Neural progenitor cell (in vitro differentiated cells): Measurements from ENCODE around the gene TREX2. TPM values are rescaled to one million over a fixed set of nuclear protein-coding genes. Genes with fewer than 3 reads are reported as not detected.

Source experiments
- DNase-seq: peaks from one replicate; pipeline ENCODE4 v3.0.0-alpha.2; 2016; ENCODE audit warnings: low spot score
- H2AFZ ChIP-seq: fragments of 200-600 bp; sonication (generic); replicated peaks from 2 replicates; pipeline ENCODE4 v1.6.1; 2016; ENCODE audit warnings: antibody characterized with exemption
- H3F3A ChIP-seq: fragments of 200-600 bp; sonication (generic); 2 replicates; pipeline ENCODE4 v1.6.1; 2016; ENCODE audit warnings: antibody characterized with exemption, low read depth
- H3K27ac ChIP-seq: fragments of 200-600 bp; sonication (generic); 2 replicates; pipeline ENCODE4 v1.5.1; 2016; ENCODE audit warnings: mild to moderate bottlenecking
- H3K27me3 ChIP-seq: fragments of 200-600 bp; sonication (generic); 2 replicates; pipeline ENCODE4 v1.6.1; 2016; ENCODE audit warnings: mild to moderate bottlenecking, moderate library complexity
- H3K36me3 ChIP-seq: fragments of 200-600 bp; sonication (generic); 2 replicates; pipeline ENCODE4 v1.5.1; 2016
- H3K4me1 ChIP-seq: fragments of 200-600 bp; sonication (generic); 2 replicates; pipeline ENCODE4 v1.6.1; 2016; ENCODE audit warnings: mixed run types
- H3K4me2 ChIP-seq: fragments of 200-600 bp; sonication (generic); 2 replicates; pipeline ENCODE4 v1.6.1; 2016
- H3K4me3 ChIP-seq: fragments of 200-600 bp; sonication (generic); 2 replicates; pipeline ENCODE4 v1.5.1; 2016
- H3K79me2 ChIP-seq: fragments of 200-600 bp; sonication (generic); 2 replicates; pipeline ENCODE4 v1.6.1; 2016; ENCODE audit warnings: low read depth
- H3K9ac ChIP-seq: fragments of 200-600 bp; sonication (generic); 2 replicates; pipeline ENCODE4 v1.6.1; 2016
- H3K9me3 ChIP-seq: fragments of 200-600 bp; sonication (generic); 2 replicates; pipeline ENCODE4 v1.5.1; 2016; ENCODE audit warnings: low read depth
- H4K20me1 ChIP-seq: fragments of 200-600 bp; sonication (generic); 2 replicates; pipeline ENCODE4 v1.6.1; 2016; ENCODE audit warnings: low read depth
- H3K27ac Mint-ChIP-seq: 3 replicates; pipeline ENCODE4 v1.8.0; 2021; ENCODE audit warnings: mixed read lengths
- H3K27me3 Mint-ChIP-seq: 2 replicates; pipeline ENCODE4 v1.8.0; 2022; ENCODE audit warnings: low read depth, mild to moderate bottlenecking, inconsistent platforms, moderate library complexity, mixed read lengths; ENCODE audit not compliant: insufficient read depth
- H3K36me3 Mint-ChIP-seq: 3 replicates; pipeline ENCODE4 v1.8.0; 2021; ENCODE audit warnings: mixed read lengths
- H3K4me1 Mint-ChIP-seq: 3 replicates; pipeline ENCODE4 v1.8.0; 2021; ENCODE audit warnings: mixed read lengths
- H3K4me3 Mint-ChIP-seq: 3 replicates; pipeline ENCODE4 v1.8.0; 2021; ENCODE audit warnings: mild to moderate bottlenecking, moderate library complexity, mixed read lengths
- H3K9me3 Mint-ChIP-seq: 3 replicates; pipeline ENCODE4 v1.8.0; 2020; ENCODE audit warnings: mixed read lengths
- EZH2 ChIP-seq: fragments of 200-600 bp; sonication (generic); IDR thresholded peaks from 2 replicates; pipeline ENCODE4 v1.6.1; 2017; ENCODE audit warnings: antibody characterized with exemption, mild to moderate bottlenecking, moderate library complexity
- EZH2phosphoT487 ChIP-seq: fragments of 200-600 bp; sonication (generic); IDR thresholded peaks from 2 replicates; pipeline ENCODE4 v1.6.1; 2017; ENCODE audit warnings: antibody characterized with exemption
- total RNA-seq: library from RNA; depleted of rRNA; stranded (reverse); fragments of >200 nt; gene quantifications from 2 replicates; pipeline ENCODE4 v1.2.3, GENCODE V29; 2015; ENCODE audit warnings: low replicate concordance
- TF ChIP-seq, protein P1 (sequence below): fragments of 200-600 bp; sonication (generic); IDR thresholded peaks from 2 replicates; pipeline ENCODE4 v1.5.1; 2017; ENCODE audit warnings: antibody characterized with exemption, mild to moderate bottlenecking

The TREX2 gene
- total RNA-seq, 1 donor from 2014 or later: not detected

- no peak overlapping the region for H3K4me3 Mint-ChIP-seq
- TF ChIP-seq, protein P1, sequence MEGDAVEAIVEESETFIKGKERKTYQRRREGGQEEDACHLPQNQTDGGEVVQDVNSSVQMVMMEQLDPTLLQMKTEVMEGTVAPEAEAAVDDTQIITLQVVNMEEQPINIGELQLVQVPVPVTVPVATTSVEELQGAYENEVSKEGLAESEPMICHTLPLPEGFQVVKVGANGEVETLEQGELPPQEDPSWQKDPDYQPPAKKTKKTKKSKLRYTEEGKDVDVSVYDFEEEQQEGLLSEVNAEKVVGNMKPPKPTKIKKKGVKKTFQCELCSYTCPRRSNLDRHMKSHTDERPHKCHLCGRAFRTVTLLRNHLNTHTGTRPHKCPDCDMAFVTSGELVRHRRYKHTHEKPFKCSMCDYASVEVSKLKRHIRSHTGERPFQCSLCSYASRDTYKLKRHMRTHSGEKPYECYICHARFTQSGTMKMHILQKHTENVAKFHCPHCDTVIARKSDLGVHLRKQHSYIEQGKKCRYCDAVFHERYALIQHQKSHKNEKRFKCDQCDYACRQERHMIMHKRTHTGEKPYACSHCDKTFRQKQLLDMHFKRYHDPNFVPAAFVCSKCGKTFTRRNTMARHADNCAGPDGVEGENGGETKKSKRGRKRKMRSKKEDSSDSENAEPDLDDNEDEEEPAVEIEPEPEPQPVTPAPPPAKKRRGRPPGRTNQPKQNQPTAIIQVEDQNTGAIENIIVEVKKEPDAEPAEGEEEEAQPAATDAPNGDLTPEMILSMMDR: no peak
- no peak for TF ChIP-seq EZH2phosphoT487
- TF ChIP-seq EZH2: no peak
These were observed 36.3 kb downstream of the TREX2 start for GRCh38 chrX:153409414-153410101.

DNA sequence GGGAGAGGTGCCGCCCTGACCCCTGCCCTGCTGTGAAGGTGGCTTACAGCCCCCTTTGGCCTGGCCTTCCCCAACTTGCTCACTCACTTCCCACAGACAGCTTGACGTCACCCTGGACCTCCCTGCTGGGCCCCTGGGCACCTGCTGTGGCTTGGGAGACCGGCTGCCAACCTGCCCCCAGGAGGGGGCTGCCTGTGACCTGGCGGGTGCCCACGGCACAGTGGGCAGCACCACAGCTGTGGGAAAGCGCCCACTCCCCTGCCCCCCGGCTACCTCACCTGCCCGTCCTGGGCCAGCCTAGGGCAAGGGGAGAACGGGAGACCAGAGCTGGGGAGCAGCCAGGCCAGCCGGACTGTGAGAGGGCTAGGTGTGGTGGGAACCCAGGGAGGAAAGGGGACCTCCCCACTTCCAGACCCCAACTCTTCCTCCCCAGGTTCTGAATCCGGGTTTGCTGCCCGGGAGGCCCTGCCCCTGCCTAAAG is 36.9 kb downstream of the TREX2 start:
- Mint-ChIP-seq H3K4me3 (no peak overlapping the region), H3K27me3 (peaks cover 9% of the 10 kb centered on the region), H3K9me3 (peaks cover 29% of the 10 kb centered on the region), H3K27ac (no peak overlapping the region), H3K36me3 (no peaks in the 10 kb centered on the region), H3K4me1 (peaks cover 11% of the 10 kb centered on the region)
- no peaks in the 10 kb centered on the region for H3K4me1 ChIP-seq
- H3K9ac ChIP-seq: no peak overlapping the region
- H3F3A ChIP-seq: no peaks in the 10 kb centered on the region
- no peaks in the 10 kb centered on the region for H3K79me2 ChIP-seq
- no peaks in the 10 kb centered on the region for H4K20me1 ChIP-seq
- no peak overlapping the region for H3K27ac ChIP-seq
- no peaks in the 10 kb centered on the region for H3K9me3 ChIP-seq
- DNase-seq: no peak
- no peak overlapping the region for H3K4me3 ChIP-seq
- no peaks in the 10 kb centered on the region for H3K36me3 ChIP-seq
- no peak overlapping the region for H2AFZ ChIP-seq
- no peak for TF ChIP-seq EZH2phosphoT487
- no peak for TF ChIP-seq EZH2
- TF ChIP-seq, protein P1: no peak
- peaks cover 23% of the 10 kb centered on the region for H3K27me3 ChIP-seq
- H3K4me2 ChIP-seq: no peak overlapping the region

More at GRCh38 chrX:153409414-153410101, 36.3 kb downstream of the TREX2 start:
- Histone ChIP-seq H3K4me2 (no peak overlapping the region), H3K4me1 (no peaks in the 10 kb centered on the region), H3K9me3 (no peaks in the 10 kb centered on the region), H3K27me3 (peaks cover 23% of the 10 kb centered on the region), H2AFZ (no peak overlapping the region), H3F3A (no peaks in the 10 kb centered on the region), H4K20me1 (no peaks in the 10 kb centered on the region), H3K36me3 (no peaks in the 10 kb centered on the region), H3K27ac (no peak overlapping the region), H3K4me3 (no peak overlapping the region), H3K9ac (no peak overlapping the region), H3K79me2 (no peaks in the 10 kb centered on the region)
- H3K27me3 Mint-ChIP-seq: peaks cover 9% of the 10 kb centered on the region
- DNase-seq: no peak
- no peaks in the 10 kb centered on the region for H3K36me3 Mint-ChIP-seq
- no peak overlapping the region for H3K27ac Mint-ChIP-seq
- peaks cover 11% of the 10 kb centered on the region for H3K4me1 Mint-ChIP-seq
- H3K9me3 Mint-ChIP-seq: peaks cover 30% of the 10 kb centered on the region

DNA sequence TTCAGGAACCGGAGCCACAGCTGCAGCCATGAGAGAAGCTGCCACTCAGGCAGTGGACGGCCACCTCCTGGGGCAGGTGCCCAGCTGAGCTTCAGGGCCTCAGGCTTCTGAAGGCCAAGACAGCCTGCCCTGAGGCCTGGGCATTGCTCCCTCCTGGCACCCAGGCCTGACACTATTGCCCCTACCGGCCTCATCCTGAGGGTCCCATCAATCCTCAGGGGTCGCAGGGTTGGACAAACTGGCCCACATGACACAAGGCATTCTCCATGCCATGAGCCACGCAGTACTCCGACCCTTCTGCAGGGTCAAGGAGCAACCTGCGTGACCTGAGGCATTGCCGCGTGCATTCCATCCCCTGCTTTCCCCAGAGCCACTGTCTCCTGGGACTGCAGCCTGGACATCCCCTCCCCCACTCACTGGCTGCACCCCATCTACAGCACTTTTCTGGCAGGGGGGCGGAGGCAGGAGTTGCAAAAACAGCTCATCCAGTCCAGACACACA is 37.6 kb downstream of the TREX2 start:
- no peak overlapping the region for H3K4me3 Mint-ChIP-seq
- H3K27ac ChIP-seq: no peak overlapping the region
- no peaks in the 10 kb centered on the region for H3K79me2 ChIP-seq
- H3F3A ChIP-seq: no peaks in the 10 kb centered on the region
- no peaks in the 10 kb centered on the region for H4K20me1 ChIP-seq
- TF ChIP-seq EZH2 (no peak), EZH2phosphoT487 (no peak)
- TF ChIP-seq, protein P1: no peak
- no peak overlapping the region for H2AFZ ChIP-seq
- H3K27ac Mint-ChIP-seq: no peak overlapping the region
- H3K36me3 ChIP-seq: no peaks in the 10 kb centered on the region
- no peak overlapping the region for H3K4me2 ChIP-seq
- peaks cover 27% of the 10 kb centered on the region for H3K9me3 Mint-ChIP-seq
- H3K27me3 Mint-ChIP-seq: peaks cover 9% of the 10 kb centered on the region
- H3K4me1 Mint-ChIP-seq: peaks cover 11% of the 10 kb centered on the region
- H3K4me1 ChIP-seq: no peaks in the 10 kb centered on the region
- H3K4me3 ChIP-seq: no peak overlapping the region
- no peaks in the 10 kb centered on the region for H3K9me3 ChIP-seq
- no peaks in the 10 kb centered on the region for H3K36me3 Mint-ChIP-seq
- DNase-seq: no peak
- H3K9ac ChIP-seq: no peak overlapping the region
- peaks cover 23% of the 10 kb centered on the region for H3K27me3 ChIP-seq
